Activated T-cell treated with anti-CD3 and anti-CD28 coated beads, Interleukin-2, amount 50 U/mL, for 48 hours (primary cell): Measurements from ENCODE around the gene PAX8.

Source experiments
- DNase-seq, 2 experiments: peaks; one replicate each; pipeline ENCODE4 v3.0.0-alpha.2; 2020

The PAX8 gene

DNA sequence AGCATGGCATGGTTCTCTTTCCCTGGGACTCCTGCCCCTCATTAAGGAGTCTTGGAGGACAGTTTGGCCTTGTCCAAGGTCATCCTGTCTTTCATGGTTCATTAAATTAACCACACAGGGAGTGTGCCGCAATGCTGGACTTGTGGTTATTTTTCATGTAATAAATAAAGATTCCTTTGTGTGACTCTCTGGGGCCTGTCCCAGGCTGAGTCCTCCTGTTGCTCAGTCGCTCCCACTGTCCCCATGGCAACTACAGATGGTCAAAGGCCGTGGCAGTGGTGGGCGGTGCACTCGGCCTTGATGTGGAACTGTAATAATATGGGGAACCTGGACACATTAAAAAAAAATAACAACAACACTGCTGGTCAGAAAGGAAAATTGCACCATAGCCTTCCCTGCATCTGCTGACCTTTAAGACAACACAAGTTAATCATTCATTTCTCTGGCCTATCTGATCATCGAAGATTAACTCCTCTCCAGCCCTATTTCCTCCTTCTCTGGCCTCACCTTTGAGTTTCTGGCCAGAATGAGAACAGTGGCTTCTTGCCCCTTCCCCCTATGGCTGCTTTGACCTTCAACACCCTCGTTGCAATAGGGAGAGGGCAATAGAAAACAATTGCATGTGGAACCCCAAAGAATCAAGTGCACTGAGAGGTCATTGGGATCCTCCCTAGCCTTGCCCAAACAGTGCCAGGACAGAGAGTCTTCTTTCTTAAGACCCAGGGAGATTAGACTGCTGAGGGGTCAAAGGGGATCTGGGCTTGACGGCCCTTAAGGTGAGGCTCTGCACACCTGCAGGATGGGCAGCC lies 60.2 kb downstream of the PAX8 start:
- no peak for DNase-seq

DNA sequence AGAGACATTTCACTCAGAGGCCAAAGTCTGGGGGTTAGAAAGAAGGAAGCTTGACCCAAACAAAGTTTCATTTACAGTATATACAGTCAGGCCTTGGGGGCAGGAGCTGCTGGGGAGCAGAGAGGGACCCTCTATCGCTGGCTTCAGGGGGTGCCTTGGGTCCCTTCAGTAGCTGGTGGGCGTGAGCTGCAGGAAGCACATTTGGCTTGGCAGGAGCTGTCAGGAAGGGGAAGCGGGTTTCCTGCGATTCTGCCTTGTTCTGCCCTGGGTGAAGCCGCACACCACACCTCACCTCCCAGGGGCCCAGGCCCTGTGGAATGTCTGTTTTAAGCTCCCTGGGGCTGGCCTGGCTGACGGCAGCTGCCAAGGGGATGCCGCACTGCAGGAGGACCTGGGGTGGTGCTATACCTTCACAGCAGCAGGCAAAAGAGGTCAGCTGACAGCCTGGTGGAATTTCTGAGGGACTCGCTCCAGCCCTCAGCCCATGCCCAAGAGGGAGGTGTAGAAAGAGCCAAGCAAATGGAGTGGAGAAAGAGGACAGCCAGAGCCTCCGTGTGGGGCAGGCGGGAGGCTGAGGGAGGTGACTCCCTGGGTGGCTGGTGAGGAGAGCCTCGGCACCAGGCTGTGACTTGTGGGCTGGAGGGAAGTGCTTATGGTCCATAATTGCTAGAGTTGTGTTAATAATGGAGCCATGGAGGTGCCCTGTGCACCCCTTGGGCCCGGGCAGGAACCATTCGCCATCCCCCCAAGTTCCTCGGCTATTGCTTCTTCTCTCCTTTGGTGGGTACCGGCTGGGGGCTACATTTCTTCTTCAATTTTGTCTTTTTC lies 61.1 kb downstream of the PAX8 start:
- no peak for DNase-seq

DNA sequence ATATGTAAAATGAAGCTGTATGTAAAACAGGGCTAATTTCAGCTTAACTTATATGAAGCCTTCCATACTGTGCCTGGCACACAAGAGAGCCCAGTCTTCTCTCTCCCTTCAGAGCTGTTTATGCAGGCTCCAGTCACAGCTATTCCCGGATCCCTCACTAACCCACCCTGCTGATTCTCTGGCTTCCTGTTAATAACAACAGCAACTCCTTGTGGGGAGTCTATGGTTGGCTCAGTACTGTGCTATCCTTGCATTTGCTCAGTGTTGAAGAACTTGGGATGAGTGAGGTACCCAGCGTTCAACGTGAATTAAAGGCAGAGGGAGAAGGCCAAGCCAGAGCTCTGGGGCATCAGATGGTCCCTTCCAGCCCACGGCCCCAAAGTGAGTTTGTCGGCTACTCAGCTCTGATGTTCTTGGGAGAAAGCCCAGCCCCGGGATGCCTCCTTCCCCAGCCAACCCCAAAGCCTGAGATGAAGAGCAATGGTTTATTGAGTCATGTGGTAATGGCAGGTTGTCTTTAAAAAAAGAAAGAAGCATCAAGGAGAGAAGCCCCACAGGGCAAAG lies 61.7 kb downstream of the PAX8 start:
- DNase-seq: no peak

DNA sequence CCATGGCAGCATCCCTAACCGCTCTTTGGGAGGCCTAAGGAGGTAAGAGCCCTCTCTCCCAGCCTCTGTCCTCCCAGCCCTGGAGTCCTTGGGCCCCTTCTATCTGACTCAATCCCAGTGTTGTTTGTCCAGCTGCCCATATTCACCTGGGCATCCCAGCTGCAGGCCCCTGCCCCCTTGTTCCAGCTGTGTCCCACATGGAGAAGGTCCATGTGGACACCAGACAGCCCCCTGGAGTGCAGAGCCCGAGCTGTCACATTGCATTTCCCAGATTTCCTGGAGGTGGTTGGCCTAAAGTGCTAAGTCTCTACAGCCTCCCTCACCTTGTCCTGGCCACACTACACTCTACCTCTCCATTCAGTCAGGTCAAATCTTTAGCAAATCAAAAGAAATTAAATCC lies 62.4 kb downstream of the PAX8 start:
- DNase-seq: no peak

DNA sequence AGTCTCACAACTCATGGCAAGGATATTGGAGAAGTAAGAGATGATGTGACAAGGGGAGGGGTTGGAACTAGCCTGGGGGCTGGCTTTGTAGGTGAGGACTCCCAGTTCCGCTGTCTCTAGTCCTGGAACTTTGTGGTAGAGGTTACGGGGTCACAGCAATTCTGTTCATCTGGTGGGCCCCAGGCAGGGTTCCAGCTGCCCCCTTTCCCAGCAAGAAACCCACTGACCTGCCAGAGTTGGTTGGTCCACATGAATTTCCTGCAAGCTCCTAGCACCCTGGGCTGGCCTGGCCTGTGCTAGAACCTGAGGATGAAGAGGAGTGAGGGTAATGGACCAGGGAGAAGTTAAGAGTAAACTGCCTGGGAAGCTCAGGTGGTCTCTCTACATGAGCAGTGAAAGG lies 63.7 kb downstream of the PAX8 start:
- no peak for DNase-seq

DNA sequence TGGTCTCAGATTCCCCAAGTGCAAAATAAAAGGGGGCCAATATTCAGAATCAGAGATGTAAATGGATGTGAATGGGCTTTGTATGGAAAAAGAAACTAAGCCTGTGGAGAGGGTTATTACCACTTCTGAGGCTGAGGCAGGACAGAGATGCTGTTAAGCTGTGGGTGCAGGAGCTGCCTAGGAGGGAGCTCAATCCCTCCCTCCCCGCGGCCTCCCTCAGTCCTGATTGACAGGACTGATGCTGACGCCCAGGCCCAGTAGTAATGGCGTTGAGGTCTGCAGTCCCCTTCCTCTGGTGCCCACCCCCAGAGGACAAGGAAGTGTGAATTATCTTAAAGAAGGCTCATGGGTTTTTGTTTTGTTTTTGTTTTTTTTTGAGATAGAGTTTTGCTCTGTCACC lies 64.6 kb downstream of the PAX8 start:
- DNase-seq: no peak

DNA sequence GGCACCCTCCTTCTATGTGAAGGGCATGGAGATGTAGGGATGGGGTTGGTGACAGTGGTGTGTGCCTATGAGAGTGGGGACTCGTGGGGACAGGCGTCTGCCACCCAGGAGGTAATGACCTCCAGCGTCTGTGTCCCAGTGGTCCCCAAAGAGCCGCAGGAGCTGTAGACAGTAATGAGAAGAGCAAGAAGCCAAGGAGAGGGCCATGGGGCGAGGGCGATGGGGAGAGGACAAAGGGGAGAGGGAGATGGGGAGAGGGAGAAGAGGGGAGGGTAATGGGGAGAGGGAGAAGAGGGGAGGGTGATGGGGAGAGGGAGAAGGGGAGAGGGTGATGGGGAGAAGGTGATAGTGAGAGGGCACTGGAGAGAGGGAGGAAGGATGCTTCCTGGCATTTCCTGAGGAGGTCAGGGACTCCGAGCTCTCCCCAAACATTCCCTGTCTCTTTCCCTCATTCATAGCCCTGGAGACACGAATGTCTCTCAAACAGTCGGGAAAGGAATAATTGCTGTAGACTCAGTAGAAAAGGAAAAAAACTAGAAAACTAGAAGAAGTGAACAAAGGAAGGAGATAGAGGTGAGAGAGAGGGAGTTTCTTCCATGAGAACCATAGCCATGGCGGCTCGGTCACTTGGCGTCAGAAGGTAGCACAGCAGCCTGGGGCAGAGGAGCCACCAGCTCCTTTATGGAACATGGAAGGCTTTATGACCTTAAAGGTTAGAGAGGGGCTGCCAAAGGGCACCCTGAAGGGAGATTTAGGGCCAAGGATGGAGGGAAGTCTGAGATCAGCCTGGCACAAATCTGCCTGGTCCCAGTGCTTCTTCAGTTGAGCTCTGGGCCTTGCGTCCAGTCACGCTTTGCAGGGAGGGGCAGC lies 65.4 kb downstream of the PAX8 start:
- no peak for DNase-seq

DNA sequence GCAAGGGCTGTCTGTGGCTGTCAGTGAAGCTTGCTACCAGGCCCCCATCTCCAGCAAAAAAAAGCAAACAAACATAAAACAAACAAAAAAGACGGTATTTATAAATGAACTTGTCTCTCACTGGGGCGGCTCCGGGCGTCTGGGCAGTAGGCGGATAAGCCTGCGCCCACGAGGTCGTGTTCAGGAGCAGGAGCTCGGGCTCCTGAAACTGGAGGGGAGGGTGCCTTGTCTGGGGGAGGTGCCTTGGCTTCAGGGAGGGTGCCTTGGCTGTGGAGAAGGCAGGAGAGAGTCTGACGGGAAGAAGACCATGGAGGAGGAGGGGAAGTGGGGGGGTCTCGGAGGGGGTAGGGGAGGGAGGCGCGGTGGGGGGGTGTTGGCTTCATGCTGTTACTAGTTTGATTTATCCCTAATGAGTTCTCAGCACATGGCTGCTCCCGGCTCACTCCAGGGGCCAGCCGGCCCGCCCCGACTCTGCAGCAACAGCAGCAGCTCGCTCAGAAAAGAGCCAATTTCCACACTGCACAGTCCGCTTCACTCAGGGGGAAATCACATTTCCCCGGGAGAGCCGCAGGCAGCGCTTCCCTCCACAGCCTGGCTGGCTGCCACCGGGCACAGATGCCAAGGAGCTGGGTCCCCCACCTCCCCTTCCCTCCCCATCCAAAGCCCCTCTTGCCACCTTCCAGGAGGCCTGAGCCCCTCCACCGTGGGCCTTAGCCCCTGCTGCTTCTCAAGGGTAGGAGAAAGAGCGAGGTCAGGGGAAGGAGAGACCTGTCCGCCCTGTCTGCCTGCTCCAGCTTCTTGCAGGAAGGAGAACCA lies 66.3 kb downstream of the PAX8 start:
- no peak for DNase-seq

DNA sequence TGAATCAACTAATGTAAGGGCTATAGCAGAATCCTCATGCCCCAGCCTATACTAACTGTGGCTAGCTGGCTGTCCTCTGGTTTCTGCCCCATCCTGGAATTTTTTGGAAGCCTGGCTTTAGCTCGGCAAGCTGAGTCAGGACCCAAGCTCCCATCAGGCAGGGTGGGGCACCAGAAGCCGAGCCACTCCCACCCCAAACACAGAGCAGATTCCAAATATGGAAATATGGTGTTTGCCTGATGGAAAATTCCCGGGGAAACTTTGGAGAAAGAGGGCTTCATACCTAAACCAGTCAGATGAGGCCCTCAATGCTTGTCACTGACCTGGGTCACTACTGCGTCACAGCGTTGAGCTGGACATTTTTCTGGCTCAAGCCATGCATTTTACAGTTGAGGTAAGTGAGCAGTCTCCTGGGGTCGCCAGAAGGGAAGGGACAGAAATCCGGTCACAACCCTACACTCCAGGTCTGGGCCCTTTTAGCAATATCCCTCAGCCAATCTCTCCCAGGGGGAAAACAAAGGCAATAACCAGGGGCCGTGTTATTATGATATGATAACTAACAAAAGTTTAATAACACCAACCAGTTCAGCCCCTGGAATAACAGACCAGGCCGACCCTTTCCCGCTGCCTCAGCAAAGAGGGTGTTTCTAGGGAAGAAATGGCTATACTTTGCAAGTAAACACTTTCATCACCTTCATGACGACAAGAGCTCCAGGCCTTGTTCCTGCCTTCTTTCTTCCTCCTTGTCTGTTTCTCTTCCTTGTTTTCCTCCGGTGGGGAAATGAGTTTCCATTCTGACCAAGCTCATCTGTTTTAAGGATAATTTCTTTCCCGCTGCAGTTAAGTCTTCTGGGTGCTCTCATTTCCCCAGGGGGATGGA lies 67.3 kb downstream of the PAX8 start:
- no peak for DNase-seq

DNA sequence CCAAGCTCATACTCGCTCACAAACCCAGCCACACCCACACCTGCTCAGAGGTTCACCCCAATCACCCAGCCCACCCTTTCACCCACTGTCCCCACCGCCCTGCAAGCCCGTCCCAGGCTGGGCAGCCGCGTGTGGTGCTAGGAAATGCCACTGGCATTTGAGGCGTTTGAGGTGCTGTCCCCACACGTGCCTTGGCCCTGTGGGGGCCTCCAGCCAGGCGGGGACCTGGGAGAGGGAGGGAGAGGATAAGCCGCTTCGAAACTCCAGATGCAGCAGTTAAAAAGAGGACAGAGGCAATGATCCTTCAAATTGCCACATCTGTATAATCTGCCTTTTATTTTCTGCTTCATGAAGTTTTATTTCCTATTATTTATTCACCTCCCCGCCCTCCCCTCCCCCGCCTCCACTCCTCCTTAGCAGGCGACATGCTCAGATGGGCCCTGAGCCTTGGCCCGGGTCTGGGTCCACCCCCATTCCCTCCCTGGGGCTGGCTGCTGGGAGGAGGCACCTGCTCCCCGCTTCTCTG lies 69.0 kb downstream of the PAX8 start:
- DNase-seq: no peak

DNA sequence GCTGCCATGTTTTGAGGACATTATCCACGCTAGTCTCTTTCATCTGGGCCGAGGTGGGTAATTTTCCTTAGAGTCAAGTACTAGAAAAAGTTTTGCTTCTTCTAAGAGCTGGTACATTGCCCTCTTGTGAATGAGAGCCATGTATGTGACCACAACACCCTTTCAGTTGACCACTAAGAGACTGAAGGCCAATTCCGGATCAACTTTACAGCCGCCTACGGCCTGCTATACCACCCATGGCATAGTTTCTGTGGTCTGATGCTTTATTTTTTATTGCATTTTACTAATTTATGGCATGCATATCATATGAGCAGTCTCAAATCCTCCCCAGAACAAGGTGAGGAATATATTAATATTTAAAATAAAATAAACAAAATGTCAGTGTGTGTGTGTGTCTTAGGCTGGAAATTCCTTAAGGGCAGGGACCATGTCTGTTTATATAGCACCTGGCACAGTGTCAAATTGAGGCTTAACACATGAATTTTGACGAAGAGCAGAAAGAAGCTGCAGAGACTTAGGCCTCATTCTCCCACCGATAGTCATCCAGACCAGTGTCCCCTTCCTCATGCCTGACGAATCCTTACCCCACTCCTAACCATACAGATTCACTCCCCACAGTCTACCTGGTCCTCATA lies 69.6 kb downstream of the PAX8 start:
- DNase-seq: no peak

DNA sequence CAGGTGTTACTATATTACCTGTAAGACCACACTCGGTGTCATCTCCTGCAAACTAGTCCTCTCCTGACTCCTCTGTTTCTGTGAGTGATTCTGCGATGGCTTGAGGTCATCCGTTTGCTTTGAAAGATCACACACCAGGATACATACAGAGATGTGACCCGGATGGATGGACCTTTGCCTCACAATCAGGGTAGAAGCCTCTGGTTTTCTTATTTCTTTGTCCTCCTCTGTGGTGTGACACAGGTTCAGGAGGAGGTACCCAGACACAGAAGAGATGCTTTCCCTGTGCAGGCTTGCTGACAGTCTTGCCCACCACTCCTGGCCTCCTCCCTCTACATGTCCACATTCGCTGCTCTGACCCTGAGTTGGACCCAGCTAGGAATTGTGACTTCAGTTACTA lies 70.3 kb downstream of the PAX8 start:
- no peak for DNase-seq

DNA sequence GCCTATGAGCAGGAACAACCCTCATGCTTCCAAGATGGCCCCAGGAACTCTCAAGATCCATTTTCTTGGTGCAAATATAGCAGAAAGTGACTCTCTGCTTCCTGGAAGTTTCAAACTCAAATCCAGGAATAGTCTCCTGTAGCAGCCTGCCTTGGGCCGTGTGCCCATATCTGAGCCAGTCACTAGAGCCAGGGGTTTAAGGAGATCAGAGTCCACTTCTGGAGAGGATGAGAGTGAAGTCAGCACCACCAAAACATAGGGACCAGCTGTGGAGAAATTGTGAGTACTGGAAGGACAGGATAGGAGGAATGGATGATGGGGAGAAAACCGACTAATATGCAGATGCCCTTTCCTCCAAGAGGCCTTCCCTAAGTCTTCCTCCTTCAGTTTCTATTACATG lies 71.7 kb downstream of the PAX8 start:
- DNase-seq: no peak

DNA sequence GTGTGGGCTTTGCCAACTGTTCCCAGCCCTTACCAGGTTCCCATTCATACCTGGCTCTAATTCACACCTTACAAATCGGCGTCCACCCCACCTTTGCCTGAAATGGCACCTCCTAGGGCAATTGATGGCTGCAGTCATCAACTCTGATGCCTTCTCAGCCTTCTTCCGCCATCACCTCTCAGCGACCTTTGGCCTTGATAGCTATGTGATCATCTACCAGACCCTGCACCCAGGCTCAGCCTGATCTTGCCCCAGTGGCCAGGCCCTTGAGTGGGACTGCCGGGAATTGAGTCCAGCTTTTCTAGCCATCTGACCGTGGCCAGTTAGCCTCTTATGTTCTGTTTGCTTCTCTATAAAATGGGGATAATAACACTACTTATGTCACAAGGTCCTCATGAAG lies 72.5 kb downstream of the PAX8 start:
- DNase-seq: no peak

DNA sequence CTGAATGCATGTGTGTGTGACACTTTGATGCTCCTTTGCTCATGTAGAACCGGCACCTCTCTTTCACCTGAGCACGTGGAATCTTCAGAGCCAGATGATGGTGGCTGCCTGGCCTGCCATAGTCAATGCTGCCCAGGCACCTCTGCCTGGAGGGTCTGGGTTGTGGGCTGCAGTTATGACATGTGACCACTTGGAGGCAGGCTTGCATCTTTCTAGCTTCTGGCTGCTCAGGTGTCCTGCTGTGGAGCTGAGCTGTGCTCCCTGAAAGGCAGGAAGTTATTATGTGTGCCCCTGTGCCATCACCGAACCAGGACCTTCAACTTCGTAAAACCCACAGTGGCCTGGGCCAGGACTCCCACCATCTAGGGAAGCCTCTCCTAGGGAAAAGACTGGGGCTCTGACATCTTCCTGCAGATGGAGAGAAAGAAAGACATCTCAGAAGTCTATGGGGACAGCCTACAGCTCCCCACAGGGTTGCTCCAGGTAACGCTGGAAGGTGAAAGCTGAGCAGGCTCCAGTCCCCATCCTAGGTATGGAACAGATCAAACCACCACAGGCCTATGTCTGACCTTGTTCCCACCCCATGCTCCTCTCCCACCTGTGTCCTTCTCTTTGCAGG lies 74.7 kb downstream of the PAX8 start:
- peak; percentile 82 to 85 for DNase-seq

DNA sequence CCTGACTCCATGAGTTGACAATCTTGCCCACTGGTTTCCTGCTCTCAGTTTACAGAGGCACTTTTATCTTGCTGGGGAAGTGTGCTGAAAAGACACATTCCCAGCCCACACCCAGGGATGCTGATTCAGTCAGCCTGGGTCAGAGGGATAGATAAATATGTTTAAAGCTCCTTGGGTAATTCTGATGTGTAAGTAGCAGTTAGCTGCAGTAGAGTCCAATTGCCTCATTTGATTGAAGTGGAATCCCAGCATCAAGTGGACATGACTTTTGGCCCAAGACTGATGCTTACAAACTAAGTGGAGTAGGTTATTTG lies 75.5 kb downstream of the PAX8 start:
- no peak for DNase-seq

DNA sequence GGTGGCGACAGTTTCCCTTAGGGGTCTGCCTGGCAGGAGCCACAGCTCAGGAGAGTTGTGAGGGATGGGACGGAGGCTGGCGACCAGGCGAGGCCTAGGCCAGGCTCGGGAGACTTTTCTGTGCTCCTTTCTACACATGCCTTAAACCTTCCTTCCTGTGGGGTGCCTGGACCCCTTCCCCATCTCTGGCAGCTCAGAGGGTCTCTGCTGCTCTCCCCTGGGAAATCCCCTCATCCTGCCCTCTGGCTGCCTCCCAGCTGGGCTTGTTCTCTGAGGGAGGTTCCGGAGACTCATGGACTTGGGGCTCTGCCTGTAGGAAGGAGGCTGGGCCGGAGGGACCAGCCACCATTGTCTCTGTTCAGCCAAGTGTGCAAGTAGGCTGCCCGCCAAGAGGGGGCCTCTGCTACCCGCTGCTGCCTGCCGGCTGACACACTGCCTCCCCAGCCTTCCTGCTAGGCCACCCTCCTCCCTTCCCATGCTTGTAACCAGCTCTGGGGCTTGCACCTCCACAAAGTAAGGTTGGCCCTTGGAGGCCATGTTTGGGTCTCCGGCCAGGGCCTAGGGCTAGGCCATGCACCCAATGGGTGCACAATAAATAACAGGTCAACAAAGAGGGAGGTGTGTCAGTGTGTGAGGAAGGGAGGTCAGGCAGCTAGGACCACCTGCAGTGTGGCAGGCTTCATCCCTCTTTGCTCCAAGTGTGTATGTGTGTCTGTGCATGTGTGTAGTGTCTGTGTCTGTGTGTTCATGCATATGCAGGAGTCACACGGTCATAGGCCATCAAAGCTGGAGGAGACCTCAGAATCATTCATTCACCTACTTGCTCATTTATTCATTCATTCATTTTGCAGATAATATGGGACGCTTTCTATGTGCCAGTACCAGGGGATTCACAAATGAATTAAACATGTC lies 76.2 kb downstream of the PAX8 start:
- no peak for DNase-seq

DNA sequence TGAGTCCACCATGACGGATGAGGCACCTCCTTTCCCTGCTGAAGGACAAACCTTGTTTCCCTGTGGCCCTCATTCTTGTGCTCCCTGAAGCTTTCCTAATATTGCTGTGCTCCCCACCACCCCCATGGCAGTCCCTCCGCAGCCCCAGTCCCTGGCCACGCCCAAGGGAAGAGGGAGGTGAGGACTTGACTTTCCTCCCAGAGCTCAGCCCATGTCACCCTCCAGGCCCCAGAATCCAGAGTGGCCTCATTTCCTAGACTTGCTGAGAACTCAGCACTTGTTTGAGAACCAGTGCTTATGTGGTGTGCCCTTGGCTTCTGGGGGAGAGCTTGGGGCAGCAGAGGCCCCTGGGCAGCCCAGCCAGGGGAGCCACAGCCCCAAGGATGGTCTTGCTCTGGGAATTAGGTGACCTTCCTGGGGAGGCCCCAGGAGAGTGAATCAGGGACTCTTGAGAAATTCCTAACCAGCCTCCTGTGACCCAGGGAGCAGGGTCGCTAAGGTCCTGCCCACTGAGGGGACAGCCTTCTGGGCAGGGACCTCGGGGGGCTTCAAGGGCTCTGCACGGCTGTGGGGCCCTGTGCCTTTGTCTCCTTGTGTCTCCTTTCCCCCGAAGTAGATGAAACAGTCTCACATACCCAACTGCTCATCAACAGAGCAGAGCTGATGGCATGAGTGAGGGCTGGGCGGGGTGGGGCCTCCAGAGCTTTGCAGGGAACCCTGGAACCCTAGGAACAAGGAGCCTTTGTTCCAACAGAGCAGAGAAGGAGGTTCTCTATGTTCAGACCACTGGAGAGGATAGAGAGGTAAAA lies 77.0 kb downstream of the PAX8 start:
- no peak for DNase-seq
